HepG2 (cell line): Measurements from ENCODE around the gene TSC22D2. TPM values are rescaled to one million over a fixed set of nuclear protein-coding genes. Genes with fewer than 3 reads are reported as not detected.

Experiments used
- ATAC-seq: fragments of 200-7000 bp; cut with Tn5 transposase; 3 replicates; pipeline ENCODE4 v1.9.1; 2020; ENCODE audit warnings: mild to moderate bottlenecking, moderate library complexity
- BruUV-seq: library from RNA; stranded (reverse); fragments of 400-500 nt; replicated peaks from 2 replicates; lab custom pipeline; 2021; lab: Mats Ljungman, UMichigan
- CTCF ChIA-PET: fragments of 300-600 bp; formaldehyde crosslinking; extraction: SDS; loops from one replicate; lab custom pipeline; 2021; ENCODE audit warnings: low total read pairs, inconsistent platforms, low intra/inter-chr PET ratio; lab: Yijun Ruan, JAX
- POLR2A ChIA-PET: fragments of 350-600 bp; sonication (Branson Sonifier 250); formaldehyde crosslinking; loops from one replicate; lab custom pipeline; 2020; ENCODE audit warnings: antibody characterized with exemption, inconsistent platforms; lab: Yijun Ruan, JAX
- DNase-seq: peaks from one replicate; pipeline ENCODE4 v3.0.0-alpha.2; 2015; ENCODE audit warnings: low spot score
- FAIRE-seq: peaks from 3 replicates; lab custom pipeline; 2011; peaks lifted over from hg19 to GRCh38; lab: Jason Lieb, UNC
- H2AFZ ChIP-seq: one replicate; pipeline ENCODE4 v1.6.1; 2011; ENCODE audit warnings: low read length, inconsistent platforms
- H3K27ac ChIP-seq: fragments of 300-600 bp; 3 replicates; pipeline ENCODE4 v1.8.0; 2011; ENCODE audit warnings: mixed run types, mild to moderate bottlenecking, mixed read lengths, low read length, inconsistent platforms; ENCODE audit not compliant: insufficient read depth; ENCODE audit errors: extremely low read length
- H3K27me3 ChIP-seq, 2 experiments: fragments of 200-600 bp in 1 of 2; 2 replicates in 1 of 2; 3 replicates in 1 of 2; pipeline versions ENCODE4 v1.6.0 to v1.8.0; 2011; ENCODE audit warnings: low read length in 2 of 2, mild to moderate bottlenecking in 2 of 2, moderate library complexity in 2 of 2, inconsistent platforms in 1 of 2; ENCODE audit not compliant: insufficient read depth in 2 of 2, control insufficient read depth in 1 of 2
- H3K36me3 ChIP-seq, 2 experiments: fragments of 200-600 bp in 1 of 2; replicated peaks in 1 of 2; 2 replicates in 1 of 2; 3 replicates in 1 of 2; pipeline versions ENCODE4 v1.5.1 to v1.8.0; 2011; ENCODE audit warnings: low read length in 2 of 2, inconsistent platforms in 1 of 2; ENCODE audit not compliant: insufficient read depth in 2 of 2, control insufficient read depth in 1 of 2
- H3K4me1 ChIP-seq: 2 replicates; pipeline ENCODE4 v1.5.1; 2012; ENCODE audit warnings: low read length, inconsistent platforms; ENCODE audit not compliant: insufficient read depth
- H3K4me2 ChIP-seq: 2 replicates; pipeline ENCODE4 v1.6.0; 2011; ENCODE audit warnings: low read depth, low read length, inconsistent platforms
- H3K4me3 ChIP-seq, 3 experiments: fragments of 200-600 bp in 1 of 3; sonication (generic), shearing (Covaris generic) in 1 of 3; replicated peaks in 1 of 3; 2 replicates each; pipeline ENCODE4 v1.5.1; 2011 to 2016; ENCODE audit warnings: low read length in 3 of 3, inconsistent platforms in 2 of 3, low read depth in 2 of 3, mild to moderate bottlenecking in 2 of 3, control low read depth in 1 of 3, mixed read lengths in 1 of 3; ENCODE audit not compliant: insufficient read depth in 1 of 3
- H3K79me2 ChIP-seq: one replicate; pipeline ENCODE4 v1.6.1; 2011; ENCODE audit warnings: low read length, inconsistent platforms; ENCODE audit not compliant: insufficient read depth
- H3K9ac ChIP-seq: 2 replicates; pipeline ENCODE4 v1.6.0; 2011; ENCODE audit warnings: mild to moderate bottlenecking, low read depth, low read length, inconsistent platforms; ENCODE audit not compliant: insufficient read depth
- H3K9me3 ChIP-seq: 2 replicates; pipeline ENCODE4 v1.5.1; 2012; ENCODE audit warnings: mild to moderate bottlenecking, low read length
- H4K20me1 ChIP-seq: 2 replicates; pipeline ENCODE4 v1.6.0; 2011; ENCODE audit warnings: inconsistent platforms, mild to moderate bottlenecking, low read length, moderate library complexity; ENCODE audit not compliant: insufficient read depth
- AGO2 ChIP-seq: fragments of 200-400 bp; formaldehyde crosslinking; optimal IDR thresholded peaks from 2 replicates; pipeline ENCODE3; 2017; ENCODE audit warnings: mild to moderate bottlenecking, low read depth, low read length, moderate library complexity
- BHLHE40 ChIP-seq: IDR thresholded peaks from 2 replicates; pipeline ENCODE4 v1.6.1; 2011; ENCODE audit warnings: low read length, improper control_type of control experiment
- DZIP1 ChIP-seq: sonication (generic); formaldehyde crosslinking; IDR thresholded peaks from 2 replicates; pipeline ENCODE4 v1.5.0; 2020; ENCODE audit warnings: mild to moderate bottlenecking, missing genetic modification reagents
- FOXM1 ChIP-seq: sonication (generic); formaldehyde crosslinking; IDR thresholded peaks from 2 replicates; pipeline ENCODE4 v1.5.0; 2020; ENCODE audit warnings: missing genetic modification reagents
- HMG20A ChIP-seq: IDR thresholded peaks from 2 replicates; pipeline ENCODE4 v1.6.1; 2016; ENCODE audit warnings: borderline replicate concordance
- IRX3 ChIP-seq: sonication (generic); formaldehyde crosslinking; IDR thresholded peaks from 2 replicates; pipeline ENCODE4 v1.8.1; 2023; ENCODE audit warnings: mild to moderate bottlenecking, low read depth, missing genetic modification reagents, borderline replicate concordance
- JUND ChIP-seq: sonication (generic); formaldehyde crosslinking; IDR thresholded peaks from 2 replicates; pipeline ENCODE4 v1.8.0; 2022; ENCODE audit warnings: mild to moderate bottlenecking, missing genetic modification reagents
- KIAA2018 ChIP-seq: sonication (generic); formaldehyde crosslinking; IDR thresholded peaks from 2 replicates; pipeline ENCODE4 v1.5.0; 2020; ENCODE audit warnings: mild to moderate bottlenecking, missing genetic modification reagents, borderline replicate concordance
- RFXANK ChIP-seq: IDR thresholded peaks from 2 replicates; pipeline ENCODE4 v1.6.1; 2016
- SMAD9 ChIP-seq: sonication (generic); formaldehyde crosslinking; IDR thresholded peaks from 2 replicates; pipeline ENCODE4 v1.5.1; 2020; ENCODE audit warnings: mild to moderate bottlenecking, missing genetic modification reagents
- ZBTB20 ChIP-seq: sonication (generic); formaldehyde crosslinking; IDR thresholded peaks from 2 replicates; pipeline ENCODE4 v1.8.1; 2023; ENCODE audit warnings: missing genetic modification reagents, low read depth, mild to moderate bottlenecking, borderline replicate concordance
- ZFP41 ChIP-seq: sonication (generic); formaldehyde crosslinking; IDR thresholded peaks from 2 replicates; pipeline ENCODE4 v1.4.0; 2020; ENCODE audit warnings: mild to moderate bottlenecking, missing genetic modification reagents, borderline replicate concordance
- ZNF10 ChIP-seq: sonication (generic); formaldehyde crosslinking; IDR thresholded peaks from 2 replicates; pipeline ENCODE4 v1.4.0; 2020; ENCODE audit warnings: mild to moderate bottlenecking, low read depth, missing genetic modification reagents, borderline replicate concordance
- ZNF773 ChIP-seq: sonication (generic); formaldehyde crosslinking; IDR thresholded peaks from 2 replicates; pipeline ENCODE4 v1.4.0; 2020; ENCODE audit warnings: missing genetic modification reagents, borderline replicate concordance
- WGBS: methylation state at CpG from one replicate; pipeline ENCODE4 v1.1.6; 2017; ENCODE audit warnings: low lambda C conversion rate; 5-methylcytosine and 5-hydroxymethylcytosine counted together
- in situ Hi-C: cut with HindIII; loops from 2 replicates; pipeline ENCODE4 v1.10.0; 2017; ENCODE audit warnings: low pct_unique_long_range_greater_than_20kb; ENCODE audit not compliant: extremely low pct_ligation_motif_present
- intact Hi-C: fragments of 100-400 bp; cut with micrococcal nuclease; formaldehyde crosslinking; loops from one replicate; pipeline ENCODE4 v1.10.0; 2022; ENCODE audit not compliant: unreplicated experiment
- polyA plus RNA-seq, 8 experiments: library from polyadenylated mRNA; depleted of rRNA in 3 of 8; stranded (reverse) in 7 of 8; unstranded in 1 of 8; fragments of >200 nt; fragmentation: Illumina TruSeq in 4 of 8; extraction: Trizol in 4 of 8; gene quantifications; 2 replicates each; pipeline versions ENCODE4 v1.2.1 to v1.2.3, GENCODE V29; 2011 to 2016; ENCODE audit warnings: low read depth in 4 of 8, missing spikeins in 1 of 8, mixed read lengths in 1 of 8; ENCODE audit not compliant: insufficient read depth in 1 of 8
- total RNA-seq, 5 experiments: library from RNA; depleted of rRNA; stranded (reverse); fragments of >200 nt; fragmentation: Illumina TruSeq; extraction: Trizol; gene quantifications; 2 replicates each; pipeline ENCODE4 v1.2.3, GENCODE V29; 2016; ENCODE audit warnings: low read depth in 1 of 5

The TSC22D2 gene
- total and polyA plus RNA-seq, 2 of the 13 experiments (the other 11 are each of a cell fraction or from before 2014, with no cell fraction given), result 4.6 to 8.2 TPM

- no peak for TF ChIP-seq ZNF773 (CRISPR knock-in tag)
- no peak for TF ChIP-seq ZNF10 (CRISPR knock-in tag)
These were observed 31.6 kb downstream of the TSC22D2 start (continued) for GRCh38 chr3:150439657-150440056.

GRCh38 chr3:150443331-150443741 lies 35.2 kb downstream of the TSC22D2 start:
- Histone ChIP-seq H3K4me1 (no peaks in the 10 kb centered on the region), H3K36me3 (peaks cover 0 to 5% of the 10 kb centered on the region in 2 experiments; a peak in 2 of 5 replicates), H3K4me3 (no peak overlapping the region), H3K27ac (no peak overlapping the region), H3K79me2 (peaks cover 2% of the 10 kb centered on the region), H3K9me3 (no peaks in the 10 kb centered on the region), H2AFZ (no peak overlapping the region), H3K9ac (no peak overlapping the region), H3K27me3 (no peaks in the 10 kb centered on the region), H3K4me2 (no peak overlapping the region), H4K20me1 (0 out of 2 replicates have a peak, but pooled peaks cover 3% of the 10 kb centered on the region)
- in situ Hi-C loops (no loop called here), intact Hi-C loops (no loop called here)
- ATAC-seq (no peak), FAIRE-seq (no peak), DNase-seq (no peak)
- no TSS peak for BruUV-seq
- 97% methylated on average over 2 of the region's 2 CpGs for WGBS
- CTCF ChIA-PET, result no interaction called here
- POLR2A ChIA-PET, result no interaction called here
- TF ChIP-seq ZBTB20 (CRISPR knock-in tag), result no peak
- no peak for TF ChIP-seq SMAD9 (CRISPR knock-in tag)
- no peak for TF ChIP-seq HMG20A (CRISPR knock-in tag)
- TF ChIP-seq BHLHE40, result no peak
- TF ChIP-seq FOXM1 (CRISPR knock-in tag), result no peak
- TF ChIP-seq IRX3, result no peak
- no peak for TF ChIP-seq DZIP1 (CRISPR knock-in tag)
- TF ChIP-seq JUND (CRISPR knock-in tag), result no peak
- no peak for TF ChIP-seq ZFP41 (CRISPR knock-in tag)
- TF ChIP-seq RFXANK (CRISPR knock-in tag), result no peak
- TF ChIP-seq KIAA2018 (CRISPR knock-in tag), result no peak
- no peak for TF ChIP-seq AGO2
